Gastrocnemius medialis (tissue), 4 donors: ENCODE measurements around the gene TUSC2.

ENCODE experiments used
- POLR2A ChIP-seq, 2 donors: fragments of 450-650 bp; IDR thresholded peaks; one replicate each; pipeline ENCODE4 v1.6.1; 2017; ENCODE audit warnings: antibody characterized with exemption in 2 of 2, mild to moderate bottlenecking in 2 of 2, moderate library complexity in 2 of 2
- TF ChIP-seq, protein P1 (sequence below), 5 experiments: fragments of 450-650 bp in 3 of 5; fragments of 200-600 bp in 2 of 5; sonication (generic) in 2 of 5; IDR thresholded peaks in 4 of 5; conservative IDR thresholded peaks in 1 of 5; 1 replicate in 4 of 5; 2 replicates in 1 of 5; pipeline ENCODE4 v1.5.1; 2016 to 2019; ENCODE audit warnings: antibody characterized with exemption in 5 of 5, mild to moderate bottlenecking in 3 of 5, moderate library complexity in 3 of 5

DNA sequence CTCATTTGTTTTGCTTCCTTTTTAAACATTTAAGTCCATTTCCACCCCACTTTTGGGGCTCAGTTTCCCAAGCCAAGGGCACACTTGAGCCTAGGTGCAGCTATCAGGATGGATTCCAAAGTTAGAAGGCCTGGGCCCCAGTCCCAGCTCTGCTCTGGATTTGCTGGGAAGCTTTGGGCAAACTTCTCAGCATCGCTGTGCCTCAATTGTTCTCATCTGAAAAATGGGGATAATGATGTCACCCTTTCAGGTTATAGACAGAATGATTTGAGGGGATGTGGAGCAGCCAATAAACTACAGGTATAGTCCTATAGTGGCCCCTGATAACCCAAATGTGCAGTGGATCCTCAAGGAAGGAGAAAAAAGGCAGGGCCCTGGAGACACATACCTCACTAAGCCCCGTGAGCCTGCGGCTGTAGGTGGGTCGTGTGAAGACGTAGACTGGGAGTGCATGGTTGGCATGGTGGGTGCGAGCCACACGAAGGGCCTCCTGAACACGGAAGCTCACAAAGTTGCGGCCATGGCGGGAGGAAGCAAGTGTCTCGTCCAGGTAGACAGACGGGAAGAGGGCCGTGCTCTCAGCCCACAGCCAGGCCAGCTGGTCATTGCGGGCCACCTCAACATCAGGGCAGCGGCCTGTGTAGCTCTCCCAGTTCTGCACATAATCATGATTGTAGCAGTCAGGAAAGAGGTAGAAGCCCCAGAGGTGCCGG is 8.7 kb downstream of the TUSC2 start:
- TF ChIP-seq, protein P1, sequence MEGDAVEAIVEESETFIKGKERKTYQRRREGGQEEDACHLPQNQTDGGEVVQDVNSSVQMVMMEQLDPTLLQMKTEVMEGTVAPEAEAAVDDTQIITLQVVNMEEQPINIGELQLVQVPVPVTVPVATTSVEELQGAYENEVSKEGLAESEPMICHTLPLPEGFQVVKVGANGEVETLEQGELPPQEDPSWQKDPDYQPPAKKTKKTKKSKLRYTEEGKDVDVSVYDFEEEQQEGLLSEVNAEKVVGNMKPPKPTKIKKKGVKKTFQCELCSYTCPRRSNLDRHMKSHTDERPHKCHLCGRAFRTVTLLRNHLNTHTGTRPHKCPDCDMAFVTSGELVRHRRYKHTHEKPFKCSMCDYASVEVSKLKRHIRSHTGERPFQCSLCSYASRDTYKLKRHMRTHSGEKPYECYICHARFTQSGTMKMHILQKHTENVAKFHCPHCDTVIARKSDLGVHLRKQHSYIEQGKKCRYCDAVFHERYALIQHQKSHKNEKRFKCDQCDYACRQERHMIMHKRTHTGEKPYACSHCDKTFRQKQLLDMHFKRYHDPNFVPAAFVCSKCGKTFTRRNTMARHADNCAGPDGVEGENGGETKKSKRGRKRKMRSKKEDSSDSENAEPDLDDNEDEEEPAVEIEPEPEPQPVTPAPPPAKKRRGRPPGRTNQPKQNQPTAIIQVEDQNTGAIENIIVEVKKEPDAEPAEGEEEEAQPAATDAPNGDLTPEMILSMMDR (IDR thresholded peaks at IDR 0.05 in 4 of 5, conservative IDR thresholded peaks at IDR 0.05 in 1 of 5) = no peak
- no peak for TF ChIP-seq POLR2A (IDR thresholded peaks at IDR 0.05)
